HEK293 (cell line): ENCODE results near the gene HOGA1.

Experiments used
- CTCF ChIA-PET: fragments of 350-600 bp; formaldehyde crosslinking; extraction: SDS; loops from one replicate; lab custom pipeline; 2021; ENCODE audit warnings: antibody characterized with exemption; lab: Yijun Ruan, JAX
- POLR2A ChIA-PET: fragments of 300-600 bp; formaldehyde crosslinking; extraction: SDS; loops from one replicate; lab custom pipeline; 2020; ENCODE audit warnings: antibody characterized with exemption, inconsistent platforms; lab: Yijun Ruan, JAX
- H3K27ac ChIP-seq: fragments of 200-500 bp; sonication (Bioruptor generic); 2 replicates; pipeline ENCODE4 v1.5.1; 2014; ENCODE audit warnings: low read depth, low read length, control low read depth, inconsistent platforms; ENCODE audit errors: extremely low read depth
- H3K36me3 ChIP-seq, 2 experiments: fragments of 200-500 bp in 1 of 2; sonication (Bioruptor generic) in 1 of 2; 1 replicate in 1 of 2; 2 replicates in 1 of 2; pipeline ENCODE4 v1.5.1; 2014 to 2017; ENCODE audit warnings: inconsistent platforms in 2 of 2, low read length in 2 of 2; ENCODE audit not compliant: control insufficient read depth in 2 of 2, insufficient read depth in 1 of 2
- H3K4me1 ChIP-seq: fragments of 200-500 bp; sonication (Bioruptor generic); 2 replicates; pipeline ENCODE4 v1.5.1; 2014; ENCODE audit warnings: mild to moderate bottlenecking, low read length, inconsistent platforms; ENCODE audit not compliant: control insufficient read depth, insufficient read depth
- H3K4me3 ChIP-seq: 2 replicates; pipeline ENCODE4 v1.5.1; 2011; ENCODE audit warnings: low read depth, mild to moderate bottlenecking, control low read depth, low read length, moderate library complexity
- H3K9me3 ChIP-seq: fragments of 200-500 bp; sonication (Bioruptor generic); 2 replicates; pipeline ENCODE4 v1.5.1; 2014; ENCODE audit warnings: low read depth, low read length, inconsistent platforms; ENCODE audit not compliant: control insufficient read depth, insufficient read depth
- BCL11A ChIP-seq: fragments of 450-650 bp; formaldehyde crosslinking; IDR thresholded peaks from 2 replicates; pipeline ENCODE4 v1.5.1; 2016; ENCODE audit warnings: low read depth, missing biosample characterization, missing genetic modification characterization
- EGR2 ChIP-seq: fragments of 450-650 bp; formaldehyde crosslinking; IDR thresholded peaks from 2 replicates; pipeline ENCODE4 v1.5.1; 2016; ENCODE audit warnings: low read depth, missing biosample characterization, missing genetic modification characterization
- GFI1B ChIP-seq: fragments of 450-650 bp; formaldehyde crosslinking; IDR thresholded peaks from 2 replicates; pipeline ENCODE4 v1.5.1; 2016; ENCODE audit warnings: missing biosample characterization, missing genetic modification characterization
- GLI2 ChIP-seq: fragments of 450-650 bp; formaldehyde crosslinking; IDR thresholded peaks from 2 replicates; pipeline ENCODE4; 2017; ENCODE audit warnings: missing biosample characterization, missing genetic modification characterization, low read depth, borderline replicate concordance
- IKZF3 ChIP-seq: fragments of 450-650 bp; IDR thresholded peaks from 2 replicates; pipeline ENCODE4 v1.5.0; 2018; ENCODE audit warnings: missing biosample characterization, mild to moderate bottlenecking, missing genetic modification characterization, moderate library complexity
- SCRT2 ChIP-seq: fragments of 450-650 bp; formaldehyde crosslinking; IDR thresholded peaks from 2 replicates; pipeline ENCODE4 v1.5.1; 2016; ENCODE audit warnings: missing biosample characterization, missing genetic modification characterization
- TRIM28 ChIP-seq: IDR thresholded peaks from 2 replicates; pipeline ENCODE4 v1.6.1; 2011; ENCODE audit warnings: low read length, control low read depth, borderline replicate concordance
- ZBTB17 ChIP-seq: fragments of 450-650 bp; formaldehyde crosslinking; IDR thresholded peaks from 2 replicates; pipeline ENCODE4 v1.5.1; 2016; ENCODE audit warnings: missing biosample characterization, missing genetic modification characterization
- ZBTB20 ChIP-seq: fragments of 450-650 bp; formaldehyde crosslinking; IDR thresholded peaks from 2 replicates; pipeline ENCODE4 v1.5.1; 2016; ENCODE audit warnings: missing biosample characterization, missing genetic modification characterization
- ZFHX2 ChIP-seq: fragments of 450-650 bp; formaldehyde crosslinking; conservative IDR thresholded peaks from 2 replicates; pipeline ENCODE4 v1.5.1; 2016; ENCODE audit warnings: missing biosample characterization, missing genetic modification characterization
- ZFP69B ChIP-seq: fragments of 450-650 bp; formaldehyde crosslinking; IDR thresholded peaks from 2 replicates; pipeline ENCODE4 v1.5.1; 2016; ENCODE audit warnings: missing biosample characterization, missing genetic modification characterization
- ZNF10 ChIP-seq: fragments of 450-650 bp; formaldehyde crosslinking; IDR thresholded peaks from 2 replicates; pipeline ENCODE4 v1.5.1; 2017; ENCODE audit warnings: missing biosample characterization, missing genetic modification characterization
- ZNF132 ChIP-seq: fragments of 450-650 bp; formaldehyde crosslinking; IDR thresholded peaks from 2 replicates; pipeline ENCODE4 v1.5.1; 2017; ENCODE audit warnings: missing biosample characterization, missing genetic modification characterization, borderline replicate concordance
- ZNF214 ChIP-seq: fragments of 450-650 bp; formaldehyde crosslinking; IDR thresholded peaks from 2 replicates; pipeline ENCODE4 v1.5.1; 2017; ENCODE audit warnings: missing biosample characterization, mild to moderate bottlenecking, missing genetic modification characterization, borderline replicate concordance
- ZNF324 ChIP-seq: fragments of 450-650 bp; formaldehyde crosslinking; IDR thresholded peaks from 2 replicates; pipeline ENCODE4 v1.5.1; 2016; ENCODE audit warnings: missing biosample characterization, missing genetic modification characterization
- ZNF341 ChIP-seq: fragments of 450-650 bp; formaldehyde crosslinking; IDR thresholded peaks from 2 replicates; pipeline ENCODE4; 2016; ENCODE audit warnings: low read depth, missing biosample characterization, missing genetic modification characterization
- ZNF394 ChIP-seq: fragments of 450-650 bp; formaldehyde crosslinking; IDR thresholded peaks from 2 replicates; pipeline ENCODE4 v1.5.1; 2016; ENCODE audit warnings: missing biosample characterization, missing genetic modification characterization, mild to moderate bottlenecking, moderate library complexity, borderline replicate concordance
- ZNF529 ChIP-seq: fragments of 450-650 bp; formaldehyde crosslinking; IDR thresholded peaks from 2 replicates; pipeline ENCODE4 v1.5.1; 2017; ENCODE audit warnings: missing genetic modification characterization, missing biosample characterization; ENCODE audit not compliant: insufficient replicate concordance
- ZNF600 ChIP-seq: fragments of 450-650 bp; formaldehyde crosslinking; IDR thresholded peaks from 2 replicates; pipeline ENCODE4 v1.5.1; 2016; ENCODE audit warnings: missing biosample characterization, missing genetic modification characterization
- ZSCAN30 ChIP-seq: fragments of 450-650 bp; IDR thresholded peaks from 2 replicates; pipeline ENCODE4 v1.5.1; 2018; ENCODE audit warnings: missing biosample characterization, mild to moderate bottlenecking, missing genetic modification characterization, moderate library complexity
- TF ChIP-seq, protein P1 (sequence below): fragments of 450-650 bp; formaldehyde crosslinking; IDR thresholded peaks from 2 replicates; pipeline ENCODE4 v1.5.1; 2016; ENCODE audit warnings: missing biosample characterization, missing genetic modification characterization
- TF ChIP-seq, protein P2 (sequence below): fragments of 450-650 bp; formaldehyde crosslinking; IDR thresholded peaks from 2 replicates; pipeline ENCODE4 v1.5.1; 2016; ENCODE audit warnings: missing biosample characterization, missing genetic modification characterization
- TF ChIP-seq, protein P3 (sequence below): fragments of 450-650 bp; formaldehyde crosslinking; IDR thresholded peaks from 2 replicates; pipeline ENCODE4 v1.5.1; 2016; ENCODE audit warnings: missing biosample characterization, missing genetic modification characterization
- TF ChIP-seq, protein P4 (sequence below): fragments of 450-650 bp; formaldehyde crosslinking; IDR thresholded peaks from 2 replicates; pipeline ENCODE4 v1.5.1; 2016; ENCODE audit warnings: missing biosample characterization, missing genetic modification characterization

HOGA1 gene

DNA sequence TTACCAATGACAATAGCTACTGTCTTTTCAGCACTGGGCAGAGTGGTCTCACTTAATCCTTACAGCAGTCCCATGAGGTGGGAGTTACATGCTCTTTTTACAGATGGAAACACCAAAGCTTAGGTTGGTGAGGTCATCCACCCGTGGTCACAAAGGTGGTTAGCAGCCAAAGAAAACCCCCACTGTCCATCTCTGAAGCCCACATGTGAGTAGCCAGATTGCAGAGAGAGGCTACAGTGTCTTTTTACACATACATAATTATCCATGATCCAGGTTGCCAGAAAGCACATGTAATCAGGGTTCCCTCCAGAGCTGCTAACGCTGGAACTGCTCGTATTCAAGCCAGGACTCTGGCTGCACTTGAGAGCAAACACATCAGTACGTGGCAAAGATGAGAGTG lies 36.2 kb upstream of the HOGA1 start:
- CTCF ChIA-PET, result interaction anchor here (0.6 to 4.1 kb wide), 4 partner anchors 13 to 84 kb away, joined by 3 to 24 read pairs (median 8); no protein-coding TSS in a partner anchor
- H3K4me3 ChIP-seq, result no peak overlapping the region
- no peak overlapping the region for H3K27ac ChIP-seq
- no peaks in the 10 kb centered on the region for H3K36me3 ChIP-seq
- TF ChIP-seq ZNF324 (no peak), ZNF10 (tag by site-specific recombination) (no peak), ZNF394 (tag by site-specific recombination) (no peak), BCL11A (tag by site-specific recombination) (no peak), GLI2 (no peak)
- POLR2A ChIA-PET, result interaction anchor here (1.2 kb wide), 1 partner anchor 36 kb away, joined by 3 read pairs; the partner anchor contains the start of gene HOGA1
- peaks cover 9% of the 10 kb centered on the region; the same call in 1 of the 2 replicates for H3K4me1 ChIP-seq
- no peaks in the 10 kb centered on the region for H3K9me3 ChIP-seq

DNA sequence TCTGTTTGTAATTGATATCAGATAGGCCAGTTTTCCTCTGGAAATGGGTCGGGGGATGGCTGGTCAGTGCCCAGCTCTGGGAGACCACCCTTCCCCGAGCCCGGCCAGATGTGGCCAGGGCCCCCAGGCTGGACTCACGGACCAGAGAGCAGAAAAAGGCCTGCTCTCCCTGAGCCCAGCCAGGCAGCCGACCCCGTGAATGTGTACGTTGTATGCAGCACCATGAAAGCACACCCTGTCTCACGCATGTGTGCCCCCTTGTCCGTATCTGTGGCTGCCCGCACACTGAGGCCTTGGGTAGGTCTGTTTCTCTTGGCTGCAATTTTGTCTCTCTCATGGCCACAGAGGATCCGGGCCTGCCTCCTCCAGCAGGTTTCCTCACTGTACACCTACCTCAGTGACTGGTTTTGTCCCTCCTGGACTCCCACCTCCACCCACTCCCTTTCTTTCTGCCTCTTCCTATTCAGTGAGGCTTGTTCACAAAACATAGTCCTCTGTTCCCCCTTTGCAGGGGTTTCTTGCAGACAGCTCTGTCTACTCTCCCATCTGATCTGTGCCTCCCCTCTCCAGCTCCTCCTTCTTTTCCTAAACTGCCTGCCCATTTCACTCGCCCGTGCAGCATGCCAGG lies 35.2 kb upstream of the HOGA1 start:
- TF ChIP-seq, protein P1, sequence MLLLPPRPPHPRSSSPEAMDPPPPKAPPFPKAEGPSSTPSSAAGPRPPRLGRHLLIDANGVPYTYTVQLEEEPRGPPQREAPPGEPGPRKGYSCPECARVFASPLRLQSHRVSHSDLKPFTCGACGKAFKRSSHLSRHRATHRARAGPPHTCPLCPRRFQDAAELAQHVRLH (tag by site-specific recombination), result no peak
- TF ChIP-seq ZNF341 (tag by site-specific recombination), result no peak
- TF ChIP-seq ZNF214 (tag by site-specific recombination), result no peak
- no peak for TF ChIP-seq ZNF132 (tag by site-specific recombination)
- TF ChIP-seq ZFHX2 (tag by site-specific recombination), result peak; percentile 91
- TF ChIP-seq EGR2 (tag by site-specific recombination), result peak; percentile 85
- TF ChIP-seq, all 188 proteins: peak for 2
- ChIA-PET POLR2A (interaction anchor here (1.2 to 1.8 kb wide), 2 partner anchors 35 to 50 kb away, joined by 3 to 5 read pairs; partner anchors contain the start of genes HOGA1 and UBTD1), CTCF (interaction anchor here (8.7 kb wide), 1 partner anchor 85 kb away, joined by 81 read pairs; no protein-coding TSS in a partner anchor)
- H3K4me1 ChIP-seq, result peaks cover 6% of the 10 kb centered on the region; the same call in 1 of the 2 replicates
- no peak overlapping the region for H3K27ac ChIP-seq
- H3K4me3 ChIP-seq, result no peak overlapping the region
- no peaks in the 10 kb centered on the region for H3K9me3 ChIP-seq
- no peaks in the 10 kb centered on the region for H3K36me3 ChIP-seq

DNA sequence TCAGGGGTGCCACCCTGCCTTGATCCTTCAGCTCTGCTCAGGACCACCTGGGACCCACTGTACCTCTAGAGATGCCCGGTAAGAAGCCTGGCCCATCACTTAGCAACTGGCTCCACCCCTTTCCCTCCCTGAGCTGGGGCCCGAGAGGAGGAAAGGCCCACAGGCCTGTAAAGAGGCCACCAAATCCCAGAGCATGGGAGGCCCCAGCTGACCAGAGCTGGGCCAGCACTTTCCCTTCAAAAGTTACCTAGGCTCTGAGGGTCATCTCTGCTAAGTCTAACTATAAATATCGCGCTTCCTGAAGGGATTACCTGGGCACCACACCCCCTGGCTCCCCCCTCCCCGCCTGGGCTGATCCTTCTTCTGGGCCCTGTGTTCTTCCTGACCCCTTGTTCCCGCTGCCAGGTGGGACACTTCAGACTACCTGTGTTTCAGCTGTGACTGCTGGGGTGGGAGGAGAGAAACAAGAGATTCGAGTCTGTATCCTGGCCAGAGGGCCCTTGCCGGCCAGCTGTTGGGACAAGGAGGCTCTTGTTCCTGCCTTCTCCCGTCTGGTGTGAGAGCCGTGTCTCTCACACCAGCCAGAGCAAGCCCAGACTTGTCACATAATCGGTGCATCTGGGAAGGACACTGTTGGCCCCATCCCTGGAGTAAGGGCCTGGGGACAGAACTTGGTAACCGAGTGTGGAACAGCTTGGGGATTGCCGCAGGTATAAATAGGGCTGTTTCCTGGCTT lies 34.4 kb upstream of the HOGA1 start:
- H3K9me3 ChIP-seq, result no peaks in the 10 kb centered on the region
- peaks cover 6% of the 10 kb centered on the region; the same call in 1 of the 2 replicates for H3K4me1 ChIP-seq
- H3K36me3 ChIP-seq, result no peaks in the 10 kb centered on the region
- CTCF ChIA-PET, result interaction anchor here (0.7 to 8.7 kb wide), 7 partner anchors 10 to 93 kb away, joined by 3 to 81 read pairs (median 3); partner anchors contain the start of gene ANKRD2
- POLR2A ChIA-PET, result interaction anchor here (1.8 kb wide), 1 partner anchor 51 kb away, joined by 5 read pairs; the partner anchor contains the start of gene UBTD1
- no peak overlapping the region for H3K4me3 ChIP-seq
- H3K27ac ChIP-seq, result peak overlapping the region; percentile 74
- peak; percentile 48; the same call in 1 of the 2 replicates for TF ChIP-seq ZNF324
- peak; percentile 47; the same call in 1 of the 2 replicates for TF ChIP-seq IKZF3 (tag by site-specific recombination)
- no peak for TF ChIP-seq GFI1B (tag by site-specific recombination)
- TF ChIP-seq, protein P2, sequence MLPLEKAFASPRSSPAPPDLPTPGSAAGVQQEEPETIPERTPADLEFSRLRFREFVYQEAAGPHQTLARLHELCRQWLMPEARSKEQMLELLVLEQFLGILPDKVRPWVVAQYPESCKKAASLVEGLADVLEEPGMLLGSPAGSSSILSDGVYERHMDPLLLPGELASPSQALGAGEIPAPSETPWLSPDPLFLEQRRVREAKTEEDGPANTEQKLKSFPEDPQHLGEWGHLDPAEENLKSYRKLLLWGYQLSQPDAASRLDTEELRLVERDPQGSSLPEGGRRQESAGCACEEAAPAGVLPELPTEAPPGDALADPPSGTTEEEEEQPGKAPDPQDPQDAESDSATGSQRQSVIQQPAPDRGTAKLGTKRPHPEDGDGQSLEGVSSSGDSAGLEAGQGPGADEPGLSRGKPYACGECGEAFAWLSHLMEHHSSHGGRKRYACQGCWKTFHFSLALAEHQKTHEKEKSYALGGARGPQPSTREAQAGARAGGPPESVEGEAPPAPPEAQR (tag by site-specific recombination), result 0 out of 2 replicates have a peak, but pooled peaks have one; percentile 41
- no peak for TF ChIP-seq ZNF529 (tag by site-specific recombination)
- TF ChIP-seq ZFP69B (tag by site-specific recombination), result 0 out of 2 replicates have a peak, but pooled peaks have one; percentile 11
- TF ChIP-seq ZSCAN30 (tag by site-specific recombination), result peak; percentile 97
- TF ChIP-seq, protein P3, sequence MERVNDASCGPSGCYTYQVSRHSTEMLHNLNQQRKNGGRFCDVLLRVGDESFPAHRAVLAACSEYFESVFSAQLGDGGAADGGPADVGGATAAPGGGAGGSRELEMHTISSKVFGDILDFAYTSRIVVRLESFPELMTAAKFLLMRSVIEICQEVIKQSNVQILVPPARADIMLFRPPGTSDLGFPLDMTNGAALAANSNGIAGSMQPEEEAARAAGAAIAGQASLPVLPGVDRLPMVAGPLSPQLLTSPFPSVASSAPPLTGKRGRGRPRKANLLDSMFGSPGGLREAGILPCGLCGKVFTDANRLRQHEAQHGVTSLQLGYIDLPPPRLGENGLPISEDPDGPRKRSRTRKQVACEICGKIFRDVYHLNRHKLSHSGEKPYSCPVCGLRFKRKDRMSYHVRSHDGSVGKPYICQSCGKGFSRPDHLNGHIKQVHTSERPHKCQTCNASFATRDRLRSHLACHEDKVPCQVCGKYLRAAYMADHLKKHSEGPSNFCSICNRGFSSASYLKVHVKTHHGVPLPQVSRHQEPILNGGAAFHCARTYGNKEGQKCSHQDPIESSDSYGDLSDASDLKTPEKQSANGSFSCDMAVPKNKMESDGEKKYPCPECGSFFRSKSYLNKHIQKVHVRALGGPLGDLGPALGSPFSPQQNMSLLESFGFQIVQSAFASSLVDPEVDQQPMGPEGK (tag by site-specific recombination), result peak; percentile 51
- TF ChIP-seq TRIM28, result peak; percentile 66; the same call in 1 of the 2 replicates
- peak; percentile 46; the same call in 1 of the 2 replicates for TF ChIP-seq ZBTB20
- TF ChIP-seq ZNF600 (tag by site-specific recombination), result peak; percentile 51; the same call in 1 of the 2 replicates
- TF ChIP-seq ZBTB17 (tag by site-specific recombination), result peak; percentile 77
- TF ChIP-seq, protein P4, sequence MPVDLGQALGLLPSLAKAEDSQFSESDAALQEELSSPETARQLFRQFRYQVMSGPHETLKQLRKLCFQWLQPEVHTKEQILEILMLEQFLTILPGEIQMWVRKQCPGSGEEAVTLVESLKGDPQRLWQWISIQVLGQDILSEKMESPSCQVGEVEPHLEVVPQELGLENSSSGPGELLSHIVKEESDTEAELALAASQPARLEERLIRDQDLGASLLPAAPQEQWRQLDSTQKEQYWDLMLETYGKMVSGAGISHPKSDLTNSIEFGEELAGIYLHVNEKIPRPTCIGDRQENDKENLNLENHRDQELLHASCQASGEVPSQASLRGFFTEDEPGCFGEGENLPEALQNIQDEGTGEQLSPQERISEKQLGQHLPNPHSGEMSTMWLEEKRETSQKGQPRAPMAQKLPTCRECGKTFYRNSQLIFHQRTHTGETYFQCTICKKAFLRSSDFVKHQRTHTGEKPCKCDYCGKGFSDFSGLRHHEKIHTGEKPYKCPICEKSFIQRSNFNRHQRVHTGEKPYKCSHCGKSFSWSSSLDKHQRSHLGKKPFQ, result peak; percentile 80
- peak; percentile 41; the same call in 1 of the 2 replicates for TF ChIP-seq SCRT2 (tag by site-specific recombination)
